Measurements from ENCODE around the gene NPAS3.

- TF ChIP-seq POLR2AphosphoS5 (IDR thresholded peaks at IDR 0.05; ENCODE audit: borderline replicate concordance, low read depth, low read length) (no peak), EZH2 (IDR thresholded peaks at IDR 0.05) (no peak), FOXP2 (optimal IDR thresholded peaks at IDR 0.05; ENCODE audit: control extremely low read depth, extremely low read length, insufficient read depth) (no peak)
These were observed 708.1 kb downstream of the NPAS3 start for GRCh38 chr14:33646692-33647260.
